HG03103 (cell line): ENCODE measurements around the gene LDLRAD4.

Experiments
- ATAC-seq: cut with Tn5 transposase; IDR thresholded peaks from one replicate; pipeline ENCODE4 v1.9.1; 2021; ENCODE audit warnings: low read depth; ENCODE audit not compliant: unreplicated experiment

LDLRAD4 gene

GRCh38 chr18:13493725-13494124 is 275.2 kb downstream of the LDLRAD4 start:
- ATAC-seq = no peak

GRCh38 chr18:13494871-13495445 is 276.4 kb downstream of the LDLRAD4 start:
- no peak for ATAC-seq

- ATAC-seq = no peak
These were observed 277.4 kb downstream of the LDLRAD4 start for GRCh38 chr18:13495961-13496360.

- no peak for ATAC-seq
These were observed 278.2 kb downstream of the LDLRAD4 start for GRCh38 chr18:13496691-13497281.

- no peak for ATAC-seq
These were observed 281.2 kb downstream of the LDLRAD4 start for GRCh38 chr18:13499803-13500202.

- ATAC-seq = no peak
These were observed 281.8 kb downstream of the LDLRAD4 start for GRCh38 chr18:13500227-13500865.

- no peak for ATAC-seq
These were observed 282.4 kb downstream of the LDLRAD4 start for GRCh38 chr18:13500869-13501542.

- ATAC-seq = no peak
These were observed 283.0 kb downstream of the LDLRAD4 start for GRCh38 chr18:13501543-13501887.

- ATAC-seq = peak; percentile 95
These were observed 283.3 kb downstream of the LDLRAD4 start for GRCh38 chr18:13501891-13502290.

- ATAC-seq = no peak
These were observed 284.0 kb downstream of the LDLRAD4 start for GRCh38 chr18:13502585-13502984.

- ATAC-seq = no peak
These were observed 285.3 kb downstream of the LDLRAD4 start for GRCh38 chr18:13503836-13504235.

- no peak for ATAC-seq
These were observed 287.3 kb downstream of the LDLRAD4 start for GRCh38 chr18:13505780-13506345.

- no peak for ATAC-seq
These were observed 292.0 kb downstream of the LDLRAD4 start for GRCh38 chr18:13510594-13510993.

- no peak for ATAC-seq
These were observed 293.5 kb downstream of the LDLRAD4 start for GRCh38 chr18:13511961-13512577.

- no peak for ATAC-seq
These were observed 294.5 kb downstream of the LDLRAD4 start for GRCh38 chr18:13513021-13513420.

- ATAC-seq = no peak
These were observed 294.9 kb downstream of the LDLRAD4 start for GRCh38 chr18:13513481-13513880.

GRCh38 chr18:13514558-13514957 is 296.0 kb downstream of the LDLRAD4 start:
- no peak for ATAC-seq

- ATAC-seq = no peak
These were observed 298.3 kb downstream of the LDLRAD4 start for GRCh38 chr18:13516855-13517254.

- no peak for ATAC-seq
These were observed 298.8 kb downstream of the LDLRAD4 start for GRCh38 chr18:13517369-13517768.

- no peak for ATAC-seq
These were observed 299.8 kb downstream of the LDLRAD4 start for GRCh38 chr18:13518382-13518781.

GRCh38 chr18:13520306-13520705 is 301.7 kb downstream of the LDLRAD4 start:
- no peak for ATAC-seq
